Middle frontal gyrus (tissue), 1 donor: ENCODE measurements around the gene C3orf70.

Experiments
- DNase-seq: peaks from one replicate; pipeline ENCODE4 v3.0.0-alpha.2; 2015; ENCODE audit warnings: low spot score; ENCODE audit errors: extremely low spot score

Gene C3orf70

DNA sequence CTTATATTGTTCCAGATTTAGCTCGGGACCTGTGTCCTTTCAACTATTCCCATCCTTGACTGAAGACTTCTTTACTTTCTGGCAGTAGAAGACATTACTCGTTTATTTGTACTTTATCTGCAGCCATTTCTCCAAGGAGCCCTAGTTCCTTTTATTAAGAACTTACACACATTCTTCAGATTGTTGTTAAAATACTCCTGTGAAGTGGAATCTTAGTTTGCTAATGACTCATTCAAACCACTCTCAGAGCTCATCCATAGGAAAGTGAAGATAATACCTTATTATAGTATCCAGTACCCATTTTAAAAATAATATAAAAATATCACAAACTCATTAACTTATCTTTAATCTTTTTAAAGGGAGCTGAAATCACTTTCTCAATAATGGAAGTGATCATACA is 63.5 kb downstream of the C3orf70 start:
- no peak for DNase-seq

DNA sequence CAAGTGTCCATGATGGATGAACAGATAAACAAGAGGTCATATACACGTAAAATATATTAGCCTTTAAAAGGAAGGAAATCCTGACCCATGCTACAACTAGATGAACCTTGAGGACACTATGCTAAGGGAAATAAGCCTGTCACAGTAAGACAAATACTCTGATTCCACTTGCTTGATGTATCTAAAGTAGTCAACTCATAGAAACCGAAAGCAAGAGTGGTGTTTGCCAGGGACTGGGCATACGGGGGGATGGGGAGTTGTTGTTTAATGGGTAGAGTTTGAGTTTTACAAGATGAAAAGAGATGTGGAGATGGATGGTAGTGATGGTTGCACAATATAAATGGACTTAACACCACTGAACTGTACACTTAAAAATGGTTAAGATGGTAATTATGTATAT is 65.4 kb downstream of the C3orf70 start:
- DNase-seq: no peak

DNA sequence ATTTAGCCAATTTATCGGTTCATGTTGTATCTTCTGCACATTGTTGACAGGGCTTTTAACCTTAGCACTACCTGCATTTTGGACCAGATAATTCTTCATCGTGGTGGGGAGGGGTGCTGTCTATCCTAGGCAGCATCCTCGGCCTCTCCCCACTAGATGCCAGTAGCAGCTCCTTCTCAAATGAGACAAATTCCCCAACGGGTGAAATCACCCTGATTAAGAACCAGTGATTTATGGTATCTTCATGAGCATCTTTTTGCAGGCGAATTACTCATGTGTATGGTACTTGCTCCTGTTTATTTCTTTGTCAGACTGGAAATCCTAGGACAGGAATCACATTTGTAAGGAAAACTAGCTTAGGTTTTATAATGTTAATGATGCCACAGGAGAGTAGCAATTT is 68.0 kb downstream of the C3orf70 start:
- no peak for DNase-seq

DNA sequence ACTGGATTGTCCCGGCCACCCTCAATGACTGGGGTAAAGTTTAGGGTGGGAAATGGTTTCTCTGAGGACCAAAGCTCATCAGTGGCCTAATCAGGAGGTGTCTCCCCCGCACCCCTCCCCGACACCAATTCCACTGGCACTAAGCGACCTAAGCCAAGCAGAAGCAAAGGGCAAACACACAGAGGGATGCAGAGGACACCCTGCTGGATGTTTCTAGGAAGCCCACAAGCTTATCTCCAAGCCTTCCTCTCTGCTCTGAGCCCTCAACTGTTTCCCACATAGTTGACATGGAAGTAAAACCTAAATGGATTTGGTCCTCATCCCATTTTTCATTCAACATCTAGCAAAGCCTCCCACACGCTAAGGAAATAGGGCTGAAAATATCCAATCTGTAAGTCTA is 68.5 kb downstream of the C3orf70 start:
- DNase-seq: no peak

DNA sequence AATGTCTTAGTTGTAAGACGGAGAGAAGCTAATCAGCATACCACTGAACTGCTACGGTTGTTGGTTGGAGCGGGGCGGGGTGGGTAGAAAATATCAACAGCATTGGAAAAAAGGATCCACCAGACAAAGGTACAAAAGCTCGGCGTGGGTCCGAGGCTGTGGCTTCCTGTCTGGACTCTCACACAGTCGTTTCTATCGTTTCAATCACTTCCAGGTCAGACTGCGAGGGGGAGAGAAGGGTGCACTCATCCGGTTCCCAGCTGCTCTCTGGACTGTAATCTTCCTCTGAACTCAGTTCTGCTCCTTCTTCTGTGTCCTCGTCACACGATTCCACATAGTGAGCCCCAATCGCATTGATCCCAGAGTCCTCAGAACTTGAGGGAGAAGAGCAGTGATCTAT is 70.0 kb downstream of the C3orf70 start:
- DNase-seq: no peak

DNA sequence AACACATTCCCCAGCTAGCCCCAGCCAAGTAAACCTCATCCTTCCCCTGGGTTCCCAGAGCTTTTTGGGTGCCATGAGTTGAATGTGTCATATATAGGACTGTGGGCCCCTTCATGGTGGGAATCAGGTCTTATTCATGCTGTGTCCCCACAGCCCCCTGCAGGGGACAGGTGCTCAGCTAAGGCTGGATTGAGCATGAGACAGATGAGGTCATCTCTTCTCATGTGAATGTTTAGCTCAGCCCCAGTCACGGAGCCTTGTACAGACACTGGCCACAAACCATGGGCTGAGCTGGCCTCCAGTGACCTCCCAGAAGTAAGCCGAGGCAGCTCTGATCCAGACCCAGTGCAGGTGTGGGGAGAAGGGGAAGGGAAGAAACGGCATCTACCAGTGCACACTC is 70.7 kb downstream of the C3orf70 start:
- DNase-seq: no peak

DNA sequence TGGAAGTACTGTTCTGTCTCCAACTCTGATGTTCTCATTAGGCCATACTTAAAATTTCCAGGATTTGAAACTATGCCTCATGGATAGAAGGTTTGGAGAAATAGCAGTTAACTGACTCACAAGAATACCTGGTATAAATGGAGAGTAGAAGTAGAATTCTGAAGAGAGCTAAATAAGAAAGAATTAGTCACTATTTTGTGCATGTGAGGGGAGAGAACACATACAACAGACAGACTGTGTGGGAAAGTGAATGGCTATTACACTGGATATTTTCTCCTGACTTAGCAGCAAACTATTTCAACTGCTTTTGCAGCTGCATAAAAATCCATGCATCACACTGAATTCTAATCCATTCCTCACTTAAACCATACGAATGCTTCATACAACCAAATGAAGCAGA is 71.3 kb downstream of the C3orf70 start:
- DNase-seq: no peak

DNA sequence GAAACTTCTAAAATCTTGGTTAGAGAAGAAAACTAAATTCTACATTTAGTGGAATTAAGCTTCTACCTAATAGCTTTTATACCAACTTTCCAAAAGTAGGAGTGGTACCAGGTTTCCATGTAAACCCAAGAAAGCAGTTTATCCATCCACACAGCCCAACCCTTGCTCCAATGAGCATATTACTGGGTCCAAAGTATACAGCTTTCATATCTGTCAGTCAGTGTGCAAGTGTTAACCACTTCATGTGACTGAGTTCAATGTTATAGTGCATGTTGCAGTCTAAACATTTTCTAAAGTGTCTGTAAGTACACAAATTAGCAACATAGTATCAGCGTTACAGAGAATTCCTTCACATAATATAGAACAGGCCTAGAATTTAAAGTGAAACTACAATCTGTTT is 73.2 kb downstream of the C3orf70 start:
- DNase-seq: no peak

DNA sequence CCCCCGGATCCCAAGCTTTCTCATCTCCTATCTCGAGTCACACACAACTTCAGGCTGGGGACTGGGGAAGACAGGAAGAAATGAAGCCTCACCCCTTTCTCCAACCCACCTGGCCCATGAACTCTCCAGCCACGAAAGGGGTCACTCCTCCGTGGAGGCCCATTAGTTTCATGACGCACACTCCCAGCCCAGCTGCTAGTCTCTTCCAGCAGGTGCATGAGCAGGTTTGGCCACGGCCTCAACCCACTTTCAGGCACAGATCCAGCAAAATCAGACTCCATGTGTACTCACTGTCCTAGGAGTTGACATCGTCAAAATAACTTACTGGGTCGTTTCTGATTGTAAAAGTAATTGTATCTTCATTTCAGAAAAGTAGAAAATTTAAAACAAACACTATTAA is 76.6 kb downstream of the C3orf70 start:
- DNase-seq: no peak

DNA sequence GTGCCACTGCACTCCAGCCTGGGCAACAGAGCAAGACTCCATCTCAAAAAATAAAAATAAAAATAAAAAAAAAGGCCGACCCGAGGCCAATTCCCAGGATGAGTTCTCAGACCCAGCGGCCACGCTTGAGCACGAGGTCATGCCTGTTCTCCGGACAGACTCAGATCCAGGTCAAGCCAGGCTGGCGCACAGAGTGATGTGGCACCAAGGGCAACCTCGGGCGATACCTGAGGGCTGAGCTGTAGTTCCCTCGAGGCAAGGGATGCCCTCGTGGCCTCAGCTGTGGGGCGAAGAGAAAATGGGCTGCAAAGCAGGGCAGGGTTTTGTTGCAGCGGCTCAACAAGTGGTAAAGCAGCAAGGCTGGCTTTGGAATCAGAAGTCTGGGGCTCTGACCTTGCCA is 77.3 kb downstream of the C3orf70 start:
- no peak for DNase-seq

DNA sequence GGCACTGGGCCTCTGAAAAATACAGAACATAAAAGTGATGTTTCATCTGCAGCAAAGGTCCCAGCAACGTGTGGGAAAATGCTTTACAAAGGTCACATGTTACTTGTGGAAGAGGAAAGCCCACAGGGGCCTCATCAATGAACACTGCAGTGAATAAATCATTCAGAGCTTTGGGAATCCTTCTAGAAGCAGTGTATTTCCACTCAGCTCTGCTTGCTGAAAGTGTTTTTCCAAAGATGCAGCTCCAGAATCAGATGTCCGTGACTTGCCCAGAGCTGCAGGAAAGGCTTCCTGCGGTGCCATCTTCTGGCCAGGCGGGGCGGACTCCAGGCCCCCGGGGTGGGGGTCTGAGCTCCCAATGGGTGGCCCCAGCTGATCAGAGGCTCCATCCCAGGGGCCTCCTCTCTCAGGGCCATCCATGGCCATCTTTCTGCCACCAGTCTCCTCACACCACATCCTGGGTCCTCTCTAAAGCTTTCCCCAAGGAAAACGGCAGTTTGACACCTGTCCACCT is 81.5 kb downstream of the C3orf70 start:
- no peak for DNase-seq

DNA sequence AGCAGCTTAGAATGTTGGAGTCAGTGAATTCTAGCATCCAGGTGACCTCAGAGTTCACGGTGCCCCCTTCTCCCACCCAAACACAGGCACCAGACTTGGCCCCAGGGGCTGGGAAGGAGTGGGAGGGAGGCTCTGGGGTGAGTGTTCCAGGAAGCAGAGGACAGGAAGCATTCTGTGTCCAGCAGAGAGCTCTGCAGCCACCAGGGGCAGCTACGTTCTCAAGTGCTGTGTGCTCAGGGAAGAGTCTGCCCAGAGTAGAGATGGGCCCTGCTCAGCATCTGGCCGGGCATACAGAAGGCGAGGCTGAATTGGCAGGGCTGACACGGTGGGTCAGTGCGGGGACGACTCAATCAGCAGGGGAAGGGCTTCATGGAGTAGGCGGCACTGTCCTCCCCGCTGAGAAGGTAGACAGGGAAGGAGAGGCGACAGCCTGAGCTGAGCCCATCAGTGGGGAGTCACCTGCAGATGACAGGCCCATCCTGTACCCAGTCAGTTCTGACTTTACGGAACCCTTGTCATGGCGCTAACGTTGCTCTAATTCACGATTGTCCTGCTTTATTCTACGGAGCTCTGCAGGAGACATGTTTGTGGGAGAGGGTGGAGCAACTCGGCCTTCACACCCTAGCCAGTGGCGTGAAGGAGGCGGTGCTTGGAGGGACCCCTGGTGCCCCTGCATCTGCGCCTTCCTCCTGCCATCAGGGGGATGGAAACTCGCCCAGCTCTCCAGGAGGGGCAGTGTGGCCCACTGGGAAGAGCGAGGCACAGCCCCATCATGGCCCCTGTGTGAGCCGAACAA is 82.2 kb downstream of the C3orf70 start:
- no peak for DNase-seq

DNA sequence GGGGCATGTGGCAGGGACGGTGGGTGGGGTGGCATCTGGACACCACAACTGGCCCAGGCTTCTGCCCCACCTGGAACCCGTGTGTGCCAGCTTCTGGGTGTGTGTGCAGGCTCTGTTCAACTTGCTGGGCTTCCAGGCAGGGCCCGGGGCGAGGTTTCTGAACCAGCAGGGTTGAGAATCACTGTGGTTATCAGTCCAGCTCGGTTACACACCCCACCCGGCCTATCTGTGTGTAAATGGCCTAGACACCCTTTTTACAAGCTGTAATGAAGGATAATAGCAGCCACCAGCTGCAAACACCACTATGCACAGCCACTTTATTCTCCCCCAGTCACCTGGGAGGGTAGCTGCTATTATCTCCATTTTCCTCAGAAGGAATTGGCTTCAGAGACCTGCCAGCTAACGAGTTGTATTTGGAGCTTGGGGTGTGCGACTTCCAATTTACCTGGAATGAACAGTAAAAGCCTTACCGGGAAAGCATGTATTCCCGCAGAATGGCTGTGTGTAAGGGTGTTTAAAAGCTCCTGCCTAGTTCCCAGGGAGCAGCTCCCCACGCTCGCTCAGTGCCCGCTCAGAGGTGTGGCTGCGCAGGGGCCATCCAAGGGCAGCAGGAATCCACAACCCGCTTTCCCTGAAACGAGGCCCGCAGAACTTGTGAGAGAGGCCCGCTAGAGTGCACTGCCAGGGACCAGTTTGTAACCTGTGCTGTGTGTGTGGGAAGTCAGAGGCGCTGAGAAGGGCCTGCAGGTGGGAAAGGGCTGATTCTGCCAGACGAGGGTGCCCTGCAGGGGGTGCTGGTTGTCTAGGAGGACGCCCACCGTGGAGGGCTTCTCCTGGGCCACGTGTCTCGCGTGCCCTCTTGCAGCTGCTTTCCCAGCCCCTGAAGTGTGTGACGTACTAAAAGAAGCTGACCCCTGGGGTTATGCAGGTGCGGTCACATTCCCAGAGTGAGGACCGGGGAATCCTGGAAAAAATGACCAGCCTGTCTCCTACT is 83.5 kb downstream of the C3orf70 start:
- no peak for DNase-seq

DNA sequence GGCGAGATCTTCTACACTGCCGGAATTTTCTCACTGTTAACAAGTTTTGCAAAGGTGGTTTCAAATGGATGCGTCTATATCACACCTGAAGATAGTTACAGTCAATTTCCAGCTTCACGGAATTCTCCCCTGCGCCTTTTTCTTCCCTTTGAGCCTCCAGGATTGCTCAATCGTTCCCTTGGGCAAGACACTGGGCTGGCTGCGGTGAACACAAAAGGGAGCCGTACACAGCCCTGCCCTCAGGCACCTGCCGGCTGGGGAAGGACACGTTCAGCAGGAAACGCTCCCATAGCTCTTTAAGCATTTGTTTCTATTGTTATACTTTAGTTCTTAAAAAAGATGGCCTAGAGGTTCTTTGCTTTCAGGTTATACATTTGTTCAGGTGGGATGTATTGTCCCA is 85.7 kb downstream of the C3orf70 start:
- no peak for DNase-seq

DNA sequence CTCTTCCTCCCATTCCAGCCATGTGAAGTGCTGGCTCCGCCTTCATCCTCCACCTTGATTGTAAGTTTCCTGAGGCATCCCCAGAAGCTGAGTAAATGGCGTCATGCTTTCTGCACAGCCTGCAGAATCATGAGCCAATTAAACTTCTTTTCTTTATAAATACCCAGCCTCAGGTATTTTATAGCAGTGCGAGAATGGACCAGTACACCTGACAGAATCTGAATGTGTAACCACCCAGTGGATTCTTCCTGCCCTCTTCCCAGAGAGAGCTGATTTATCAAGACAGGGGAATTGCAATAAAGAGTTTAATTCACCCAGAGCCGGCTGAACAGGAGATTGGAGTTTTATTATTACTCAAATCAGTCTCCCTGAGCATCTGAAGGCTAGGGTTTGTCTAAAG is 86.6 kb downstream of the C3orf70 start:
- no peak for DNase-seq

DNA sequence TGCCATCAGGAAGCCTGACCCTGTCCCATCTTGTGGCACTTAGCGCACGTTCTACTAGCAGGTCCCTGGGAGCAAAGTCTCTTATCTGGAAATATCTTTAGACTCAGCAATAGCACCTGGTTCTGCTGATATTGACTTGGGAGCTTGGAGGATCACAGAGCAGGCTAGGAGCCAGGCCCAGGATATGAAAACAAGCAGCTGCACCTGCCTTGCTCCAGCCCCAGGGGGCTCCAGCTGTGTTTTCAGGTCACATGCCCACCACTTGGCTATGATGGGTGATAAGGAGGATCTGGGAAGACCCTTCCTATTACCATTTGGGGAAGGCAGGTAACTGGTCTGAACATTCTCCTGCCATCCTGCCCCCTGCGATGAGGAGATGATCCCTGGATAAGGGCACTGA is 87.8 kb downstream of the C3orf70 start:
- DNase-seq: no peak

DNA sequence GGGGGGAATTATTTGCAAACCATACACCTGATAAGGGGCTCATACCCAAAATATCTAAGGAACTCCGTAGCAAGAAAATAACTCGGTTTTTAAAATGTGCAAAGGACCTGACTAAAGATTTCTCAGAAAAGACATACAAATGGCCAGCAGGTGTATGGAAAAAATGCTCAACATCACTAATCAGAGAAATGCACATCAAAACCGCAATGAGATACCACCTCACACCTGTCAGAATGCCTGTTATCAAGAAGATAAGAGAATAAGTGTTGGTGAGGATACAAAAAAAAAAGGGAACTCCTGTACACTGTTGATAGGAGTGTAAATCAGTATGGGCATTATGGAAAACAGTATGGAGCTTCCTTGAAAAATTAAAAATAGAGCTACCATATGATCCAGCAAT is 89.4 kb downstream of the C3orf70 start:
- DNase-seq: no peak

DNA sequence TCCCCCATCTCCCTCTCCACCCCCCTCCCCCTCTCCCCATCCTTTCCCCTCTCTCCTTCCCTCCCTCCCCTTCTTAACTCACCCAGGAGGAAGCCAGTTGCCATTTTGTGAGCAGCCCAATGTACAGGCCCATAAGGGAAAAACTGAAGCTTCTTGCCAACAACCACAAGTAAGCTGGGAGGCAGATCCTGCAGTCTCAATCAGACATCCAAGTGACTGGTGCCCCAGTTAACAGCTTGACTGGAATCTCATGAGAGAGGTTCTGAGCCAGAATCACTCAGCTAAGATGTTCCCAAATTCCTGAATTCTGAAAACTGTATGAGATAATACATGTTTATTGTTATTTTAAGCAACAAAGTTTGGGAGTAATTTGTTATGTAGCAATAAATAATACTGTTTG is 90.7 kb downstream of the C3orf70 start:
- no peak for DNase-seq

DNA sequence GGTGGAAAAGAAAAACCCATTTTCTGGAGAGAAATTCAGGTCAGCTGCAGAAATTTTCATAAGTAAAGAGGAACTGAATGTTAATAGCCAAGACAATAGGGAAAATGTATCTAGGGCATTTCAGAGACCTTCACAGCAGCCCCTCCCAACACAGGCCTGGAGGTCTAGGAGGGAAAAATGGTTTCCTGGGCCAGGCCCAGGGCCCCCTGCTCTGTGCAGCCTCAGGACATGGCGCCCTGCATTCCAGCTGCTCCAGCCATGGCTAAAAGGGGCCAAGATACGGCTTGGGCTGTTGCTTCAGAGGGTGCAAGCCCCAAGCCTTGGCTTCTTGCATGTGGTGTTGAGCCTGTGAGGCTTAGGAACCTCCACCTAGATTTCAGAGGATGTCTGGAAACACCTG is 92.2 kb downstream of the C3orf70 start:
- no peak for DNase-seq

DNA sequence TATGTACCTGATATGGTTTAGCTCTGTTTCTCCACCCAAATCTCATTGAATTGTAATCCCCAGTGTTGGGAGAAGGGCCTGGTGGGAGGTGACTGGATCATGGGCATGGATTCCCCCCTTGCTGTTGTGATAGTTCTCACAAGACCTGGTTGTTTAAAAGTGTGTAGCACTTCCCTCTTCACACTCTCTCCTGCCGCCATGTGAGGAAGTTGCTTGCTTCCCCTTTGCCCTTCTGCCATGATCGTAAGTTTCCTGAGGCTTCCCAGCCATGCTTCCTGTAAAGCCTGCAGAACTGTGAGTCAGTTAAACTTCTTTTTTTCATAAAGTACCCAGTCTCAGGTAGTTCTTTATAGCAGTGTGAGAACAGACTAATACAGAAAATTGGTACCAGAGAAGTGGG is 93.1 kb downstream of the C3orf70 start:
- DNase-seq: no peak

DNA sequence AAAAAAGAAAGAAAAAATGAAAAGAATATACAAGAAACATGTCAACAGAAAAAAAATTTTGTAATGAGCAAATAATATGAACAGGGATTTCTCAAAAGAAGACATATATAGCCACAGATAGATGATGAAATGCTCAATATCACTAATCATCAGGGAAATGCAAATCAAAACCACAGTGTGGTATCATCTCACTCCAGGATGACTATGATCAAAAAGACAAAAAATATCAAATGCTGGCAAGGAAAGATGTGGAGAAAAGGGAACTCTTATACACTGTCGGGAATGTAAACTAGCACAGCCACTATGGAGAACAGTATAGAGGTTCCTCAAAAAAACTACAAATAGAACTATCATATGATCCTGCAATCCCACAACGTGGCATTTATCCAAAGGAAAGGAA is 94.1 kb downstream of the C3orf70 start:
- DNase-seq: peak; percentile 12

DNA sequence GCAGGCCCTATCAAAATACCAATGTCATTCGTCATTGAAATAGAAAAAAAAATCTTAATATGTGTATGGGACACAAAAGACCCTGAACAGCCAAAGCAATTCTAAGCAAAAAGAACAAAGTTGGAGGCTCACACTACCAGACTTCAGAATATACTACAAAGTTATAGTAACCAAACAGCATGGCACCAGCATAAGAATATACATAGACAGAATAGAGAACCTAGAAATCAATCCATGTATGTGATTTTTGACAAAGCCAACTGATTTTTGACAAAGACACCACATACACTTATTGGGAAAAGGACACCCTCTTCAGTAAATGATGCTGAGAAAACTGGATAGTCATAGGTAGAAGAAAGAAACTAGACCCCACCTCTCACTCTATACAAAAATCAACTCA is 95.0 kb downstream of the C3orf70 start:
- DNase-seq: no peak
